Chondrocyte (in vitro differentiated cells): ENCODE results near the gene GJC2. TPM values are rescaled to one million over a fixed set of nuclear protein-coding genes. Genes with fewer than 3 reads are reported as not detected.

Source experiments
- DNase-seq: peaks from one replicate; pipeline ENCODE4 v3.0.0; 2021; ENCODE audit warnings: mixed read lengths, low spot score
- H3K27ac Mint-ChIP-seq: one replicate; pipeline ENCODE4 v1.8.0; 2021; ENCODE audit warnings: mild to moderate bottlenecking, moderate library complexity, mixed read lengths; ENCODE audit not compliant: unreplicated experiment
- H3K27me3 Mint-ChIP-seq: 2 replicates; pipeline ENCODE4 v1.8.0; 2021; ENCODE audit warnings: low read depth, mixed read lengths
- H3K36me3 Mint-ChIP-seq: 2 replicates; pipeline ENCODE4 v1.8.0; 2021; ENCODE audit warnings: low read depth, mixed read lengths
- H3K4me1 Mint-ChIP-seq: 2 replicates; pipeline ENCODE4 v1.8.0; 2021; ENCODE audit warnings: low read depth, mild to moderate bottlenecking, mixed read lengths
- H3K4me3 Mint-ChIP-seq: one replicate; pipeline ENCODE4 v1.8.0; 2021; ENCODE audit warnings: mild to moderate bottlenecking, moderate library complexity, mixed read lengths; ENCODE audit not compliant: unreplicated experiment
- H3K9me3 Mint-ChIP-seq: 2 replicates; pipeline ENCODE4 v1.8.0; 2021; ENCODE audit warnings: low read depth, mixed read lengths
- CTCF ChIP-seq: fragments of 200-600 bp; sonication (generic); IDR thresholded peaks from 2 replicates; pipeline ENCODE4 v1.5.0; 2021; ENCODE audit warnings: antibody characterized with exemption, mild to moderate bottlenecking, moderate library complexity
- total RNA-seq: library from RNA; stranded (reverse); gene quantifications from 3 replicates; pipeline ENCODE4 v1.2.1, GENCODE V29; 2021

Gene GJC2
- total RNA-seq, 1 donor from 2014 or later: 2.0 TPM

DNA sequence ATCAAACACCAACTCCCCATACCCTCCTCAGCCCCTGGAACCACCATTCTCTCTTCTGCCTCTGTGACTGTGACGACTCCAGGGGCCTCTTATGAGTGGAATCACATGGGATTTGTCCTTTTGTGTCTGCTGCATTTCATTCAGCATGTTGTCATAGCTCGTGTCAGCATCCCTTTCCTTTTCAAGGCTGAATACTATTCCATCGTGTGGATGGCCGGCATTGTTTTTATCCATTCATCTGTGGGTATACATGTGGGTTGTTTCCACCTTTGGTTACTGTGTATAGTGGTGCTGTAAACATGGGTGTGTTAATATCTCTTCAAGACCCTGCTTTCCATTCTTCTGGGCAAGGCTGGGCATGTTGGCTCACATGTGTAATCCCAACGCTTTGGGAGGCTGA is 41.0 kb downstream of the GJC2 start:
- Mint-ChIP-seq H3K27me3 (no peaks in the 10 kb centered on the region), H3K9me3 (peaks cover 11% of the 10 kb centered on the region), H3K36me3 (peaks cover 6% of the 10 kb centered on the region), H3K4me1 (no peaks in the 10 kb centered on the region), H3K27ac (no peak overlapping the region), H3K4me3 (no peak overlapping the region)
- DNase-seq: peak; percentile 4
- no peak for TF ChIP-seq CTCF

DNA sequence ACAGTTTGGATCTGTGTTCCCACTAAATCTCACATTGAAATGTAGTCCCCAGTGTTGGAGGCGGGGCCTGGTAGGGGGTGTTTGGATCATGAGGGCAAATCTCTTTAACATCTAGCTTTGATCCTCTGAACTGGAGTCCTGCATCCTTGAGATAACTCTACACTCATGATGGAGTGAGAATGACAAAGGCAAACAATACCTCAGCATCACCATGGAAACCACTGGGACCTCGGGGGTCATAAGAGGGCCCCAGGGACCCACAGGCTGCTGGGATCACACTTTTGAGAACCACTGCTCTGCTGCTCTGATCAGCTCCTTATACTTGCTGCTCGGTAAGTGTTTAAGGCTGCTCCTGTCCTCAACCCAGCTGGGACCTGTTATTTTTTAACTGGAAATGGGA is 44.7 kb downstream of the GJC2 start:
- Mint-ChIP-seq H3K27me3 (no peaks in the 10 kb centered on the region), H3K9me3 (peaks cover 14% of the 10 kb centered on the region), H3K4me3 (no peak overlapping the region), H3K36me3 (peaks cover 18% of the 10 kb centered on the region), H3K4me1 (no peaks in the 10 kb centered on the region), H3K27ac (no peak overlapping the region)
- TF ChIP-seq CTCF: no peak
- peak; percentile 17 for DNase-seq

- Mint-ChIP-seq H3K36me3 (peaks cover 21% of the 10 kb centered on the region), H3K4me3 (no peak overlapping the region), H3K27me3 (no peaks in the 10 kb centered on the region), H3K27ac (no peak overlapping the region), H3K4me1 (no peaks in the 10 kb centered on the region), H3K9me3 (peaks cover 18% of the 10 kb centered on the region)
- no peak for TF ChIP-seq CTCF
- DNase-seq: peak; percentile 25
These were observed 45.4 kb downstream of the GJC2 start for GRCh38 chr1:228194921-228195812.

- peak; percentile 14 for DNase-seq
- Mint-ChIP-seq H3K4me1 (no peaks in the 10 kb centered on the region), H3K27ac (no peak overlapping the region), H3K27me3 (no peaks in the 10 kb centered on the region), H3K9me3 (peaks cover 22% of the 10 kb centered on the region), H3K4me3 (no peak overlapping the region), H3K36me3 (peaks cover 26% of the 10 kb centered on the region)
- TF ChIP-seq CTCF: no peak
These were observed 47.9 kb downstream of the GJC2 start for GRCh38 chr1:228197555-228198147.

DNA sequence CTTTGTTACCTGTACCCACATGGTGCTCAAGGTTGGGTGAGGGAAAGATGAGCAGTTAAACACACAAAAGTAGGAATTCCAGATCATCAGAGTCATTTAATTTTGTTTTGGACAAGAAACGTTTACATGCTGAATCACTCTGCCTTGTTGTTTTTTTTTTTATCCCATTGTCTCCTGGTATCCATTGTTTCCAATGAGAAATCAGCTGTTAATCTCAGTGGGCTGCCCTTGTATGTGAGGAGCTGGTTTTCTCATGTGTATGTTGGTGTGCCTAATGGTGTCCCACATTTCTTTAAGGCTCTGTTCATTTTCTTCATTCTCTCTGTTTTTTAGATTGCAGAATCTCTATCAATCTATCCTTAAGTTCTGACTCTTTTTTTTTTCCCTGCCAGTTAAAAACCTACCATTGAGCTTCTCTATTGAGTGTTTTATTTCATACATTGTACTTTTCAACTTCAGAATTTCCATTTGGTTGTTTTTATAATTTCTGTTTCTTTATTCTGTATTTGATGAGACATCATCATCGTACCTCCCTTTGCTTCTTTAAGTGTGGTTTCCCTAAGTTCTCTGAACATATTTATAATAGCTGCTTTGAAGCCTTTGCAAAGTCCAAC is 49.4 kb downstream of the GJC2 start:
- Mint-ChIP-seq H3K36me3 (peaks cover 26% of the 10 kb centered on the region), H3K9me3 (peaks cover 22% of the 10 kb centered on the region), H3K27ac (no peak overlapping the region), H3K27me3 (no peaks in the 10 kb centered on the region), H3K4me3 (no peak overlapping the region), H3K4me1 (no peaks in the 10 kb centered on the region)
- no peak for DNase-seq
- TF ChIP-seq CTCF: no peak
